ENCODE measurements around the gene SLC7A1.

Gene SLC7A1

GRCh38 chr13:29582171-29582570 lies 13.3 kb downstream of the SLC7A1 start:
- no peak for DNase-seq

GRCh38 chr13:29581666-29582065 lies 13.8 kb downstream of the SLC7A1 start:
- no peak for DNase-seq

GRCh38 chr13:29579094-29579493 lies 16.4 kb downstream of the SLC7A1 start:
- no peak for DNase-seq

GRCh38 chr13:29578300-29579085 lies 17.0 kb downstream of the SLC7A1 start:
- DNase-seq, result no peak

- DNase-seq, result no peak
These were observed 18.1 kb downstream of the SLC7A1 start for GRCh38 chr13:29577136-29578051.

GRCh38 chr13:29576581-29576980 lies 18.9 kb downstream of the SLC7A1 start:
- DNase-seq, result no peak

- no peak for DNase-seq
These were observed 20.4 kb downstream of the SLC7A1 start for GRCh38 chr13:29575098-29575497.

GRCh38 chr13:29573190-29573589 lies 22.3 kb downstream of the SLC7A1 start:
- DNase-seq, result no peak

- no peak for DNase-seq
These were observed 22.9 kb downstream of the SLC7A1 start for GRCh38 chr13:29572575-29572974.

- DNase-seq, result no peak
These were observed 23.5 kb downstream of the SLC7A1 start for GRCh38 chr13:29571876-29572570.

GRCh38 chr13:29570051-29570654 lies 25.3 kb downstream of the SLC7A1 start:
- no peak for DNase-seq

- DNase-seq, result no peak
These were observed 26.0 kb downstream of the SLC7A1 start for GRCh38 chr13:29569253-29570050.

GRCh38 chr13:29568731-29569130 lies 26.8 kb downstream of the SLC7A1 start:
- DNase-seq, result no peak

GRCh38 chr13:29567411-29567810 lies 28.1 kb downstream of the SLC7A1 start:
- DNase-seq, result no peak

- DNase-seq, result no peak
These were observed 29.3 kb downstream of the SLC7A1 start for GRCh38 chr13:29566206-29566605.

GRCh38 chr13:29564818-29565217 lies 30.7 kb downstream of the SLC7A1 start:
- no peak for DNase-seq

- no peak for DNase-seq
These were observed 31.1 kb downstream of the SLC7A1 start for GRCh38 chr13:29564373-29564772.

- no peak for DNase-seq
These were observed 31.5 kb downstream of the SLC7A1 start for GRCh38 chr13:29563941-29564340.

GRCh38 chr13:29562786-29563438 lies 32.6 kb downstream of the SLC7A1 start:
- no peak for DNase-seq

- DNase-seq, result no peak
These were observed 33.6 kb downstream of the SLC7A1 start for GRCh38 chr13:29561918-29562317.

- no peak for DNase-seq
These were observed 38.7 kb downstream of the SLC7A1 start for GRCh38 chr13:29556742-29557141.

- DNase-seq, result no peak
These were observed 44.3 kb downstream of the SLC7A1 start for GRCh38 chr13:29551214-29551613.

Measured in activated CD4-positive, alpha-beta T cell treated with anti-CD3 and anti-CD28 coated beads, Interleukin-10, Interleukin-2, amounts not matched to agents 100 ng/mL and 50 ng/mL, durations not matched to agents 16 hours and 8 hours (primary cell).